HG03558 (cell line): ENCODE measurements around the gene GRIN2D.
"Not testable (repeated sequence)": the region's sequence is repeated elsewhere in the genome, so short reads cannot be mapped to it uniquely, and the experiment has no call there.

Experiments used
- ATAC-seq: cut with Tn5 transposase; IDR thresholded peaks from one replicate; pipeline ENCODE4 v1.9.1; 2021; ENCODE audit warnings: moderate number of reproducible peaks; ENCODE audit not compliant: unreplicated experiment; ENCODE audit errors: extremely low read depth

Gene GRIN2D

GRCh38 chr19:48370955-48371354, 22.5 kb upstream of the GRIN2D start:
- ATAC-seq: no peak

- no peak for ATAC-seq
These were observed 22.1 kb upstream of the GRIN2D start for GRCh38 chr19:48371367-48371766.

DNA sequence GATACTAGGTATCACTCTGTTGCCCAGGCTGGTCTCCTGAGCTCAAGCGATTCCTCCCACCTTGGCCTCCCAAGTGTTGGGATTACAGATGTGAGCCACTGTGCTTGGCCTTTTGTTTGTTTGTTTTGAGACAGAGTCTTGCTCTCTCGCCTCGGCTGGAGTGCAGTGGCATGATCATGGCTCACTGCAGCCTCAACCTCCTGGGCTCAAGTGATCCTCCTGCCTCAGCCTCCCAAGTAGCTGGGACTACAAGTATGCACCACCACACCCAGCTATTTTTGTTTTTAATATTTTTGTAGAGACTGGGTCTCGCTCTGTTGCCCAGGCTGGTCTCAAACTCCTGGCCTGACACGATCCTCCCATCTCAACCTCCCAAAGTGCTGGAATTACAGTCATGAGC, 21.7 kb upstream of the GRIN2D start:
- not testable (repeated sequence) for ATAC-seq

DNA sequence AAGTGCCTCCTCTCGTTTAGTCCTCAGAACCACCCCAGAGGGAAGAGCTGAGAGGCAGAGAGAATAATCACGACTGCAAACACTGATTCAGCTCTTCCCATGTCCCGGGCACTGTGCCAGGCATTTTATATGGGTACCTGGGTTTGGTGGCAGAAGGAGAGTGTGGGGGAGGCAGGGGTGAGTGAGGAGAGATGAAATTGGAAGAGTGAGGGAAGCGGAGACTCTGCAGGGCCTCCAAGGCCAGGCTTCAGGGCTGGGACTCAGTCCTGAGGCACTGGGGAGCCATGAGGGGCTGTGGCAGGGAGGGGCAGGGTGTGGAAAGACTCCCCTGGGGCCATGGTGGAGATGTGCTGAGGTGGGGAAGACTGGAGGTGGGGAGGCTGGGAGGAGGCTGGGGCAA, 20.6 kb upstream of the GRIN2D start:
- ATAC-seq: no peak

DNA sequence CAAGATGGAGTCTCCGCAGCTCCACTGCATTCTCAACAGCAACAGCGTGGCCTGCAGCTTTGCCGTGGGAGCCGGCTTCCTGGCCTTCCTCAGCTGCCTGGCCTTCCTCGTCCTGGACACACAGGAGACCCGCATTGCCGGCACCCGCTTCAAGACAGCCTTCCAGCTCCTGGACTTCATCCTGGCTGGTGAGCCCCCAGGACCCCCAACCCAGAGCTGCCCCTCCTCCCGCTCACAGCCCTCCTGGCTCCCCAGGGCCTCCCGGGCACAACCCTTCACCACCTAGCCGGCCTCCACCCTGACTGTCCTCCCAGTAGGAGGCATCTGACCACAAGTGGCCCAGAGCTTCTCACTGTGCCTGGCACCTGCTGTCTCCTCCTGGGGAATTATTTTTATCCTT, 19.9 kb upstream of the GRIN2D start:
- ATAC-seq: no peak

GRCh38 chr19:48378194-48378570, 15.3 kb upstream of the GRIN2D start:
- no peak for ATAC-seq

DNA sequence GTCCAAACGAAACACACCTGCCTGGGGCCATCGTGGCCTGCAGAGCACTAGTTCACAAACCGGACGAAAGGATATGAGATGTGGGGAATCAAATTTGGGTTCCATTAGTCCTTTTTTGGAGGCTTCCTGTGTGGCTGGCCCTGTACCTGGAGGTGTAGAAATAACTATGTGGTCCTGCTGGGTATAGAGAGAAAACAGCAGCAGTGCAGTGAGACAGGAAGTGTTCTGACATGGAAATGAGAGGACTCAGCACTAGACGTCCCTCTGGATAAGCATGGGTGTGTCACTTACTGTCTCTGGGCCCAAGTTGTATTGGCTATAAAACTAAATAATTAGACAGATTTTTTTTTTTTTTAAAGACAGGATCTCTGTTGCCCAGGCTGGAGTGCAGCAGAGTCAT, 14.4 kb upstream of the GRIN2D start:
- no peak for ATAC-seq

DNA sequence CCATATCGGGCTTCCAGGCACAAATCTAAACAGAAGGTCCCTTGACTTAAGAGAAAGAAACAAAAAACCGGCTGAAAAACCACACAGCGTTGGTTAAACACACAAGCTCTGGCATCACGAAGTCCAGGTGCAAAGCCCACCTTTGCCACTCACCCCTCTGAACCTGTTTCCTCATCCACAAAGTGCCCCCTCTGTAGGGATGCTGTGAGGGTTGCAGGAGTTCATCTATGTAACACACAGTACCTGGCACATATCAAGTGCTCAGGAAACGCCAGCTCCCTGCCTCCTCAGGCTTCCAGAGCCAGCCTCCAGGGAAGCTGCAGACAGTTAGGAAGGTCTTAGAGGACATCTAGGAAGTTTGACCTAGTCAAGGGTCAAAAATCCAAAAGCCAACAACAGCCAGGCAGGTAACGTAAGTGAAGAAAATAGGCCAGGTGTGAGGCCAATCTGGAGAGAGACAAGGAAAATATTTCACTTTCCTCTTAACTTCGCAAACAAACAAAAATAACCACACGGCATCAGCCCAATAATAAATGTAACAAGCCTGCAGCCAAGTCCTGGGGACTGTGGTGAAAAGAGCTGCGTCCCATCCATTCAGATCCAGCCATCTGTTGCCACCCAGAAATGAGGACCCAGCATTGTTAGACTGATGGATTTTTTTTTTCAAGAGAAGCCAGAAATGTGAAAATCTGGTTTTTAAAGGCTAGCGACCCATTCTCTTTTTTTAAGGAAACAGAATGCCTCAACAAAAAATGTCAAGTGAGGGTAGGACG, 12.1 kb upstream of the GRIN2D start:
- ATAC-seq: no peak

- ATAC-seq: no peak
These were observed 11.2 kb upstream of the GRIN2D start for GRCh38 chr19:48382286-48382685.

- no peak for ATAC-seq
These were observed 7.9 kb upstream of the GRIN2D start for GRCh38 chr19:48385461-48386087.

- no peak for ATAC-seq
These were observed 6.5 kb upstream of the GRIN2D start for GRCh38 chr19:48386981-48387380.

- ATAC-seq: no peak
These were observed 3.0 kb upstream of the GRIN2D start for GRCh38 chr19:48390188-48391099.

GRCh38 chr19:48391100-48392005, 2.1 kb upstream of the GRIN2D start, which contains the start of gene KDELR1:
KDELR1 (minus strand) TSS chr19:48391551; CDS start chr19:48391358, 193 bp downstream.
- ATAC-seq: no peak

DNA sequence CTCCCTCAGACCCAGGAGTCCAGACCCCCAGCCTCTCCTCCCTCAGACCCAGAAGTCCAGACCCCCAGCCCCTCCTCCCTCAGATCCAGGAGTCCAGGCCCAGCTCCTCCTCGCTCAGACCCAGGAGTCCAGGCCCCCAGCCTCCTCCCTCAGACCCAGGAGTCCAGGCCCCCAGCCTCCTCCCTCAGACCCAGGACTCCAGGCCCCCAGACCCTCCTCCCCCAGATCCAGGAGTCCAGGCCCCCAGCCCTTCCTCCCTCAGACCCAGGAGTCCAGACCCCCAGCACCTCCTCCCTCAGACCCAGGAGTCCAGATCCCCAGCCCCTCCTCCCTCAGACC, 1.5 kb upstream of the GRIN2D start:
- not testable (repeated sequence) for ATAC-seq

DNA sequence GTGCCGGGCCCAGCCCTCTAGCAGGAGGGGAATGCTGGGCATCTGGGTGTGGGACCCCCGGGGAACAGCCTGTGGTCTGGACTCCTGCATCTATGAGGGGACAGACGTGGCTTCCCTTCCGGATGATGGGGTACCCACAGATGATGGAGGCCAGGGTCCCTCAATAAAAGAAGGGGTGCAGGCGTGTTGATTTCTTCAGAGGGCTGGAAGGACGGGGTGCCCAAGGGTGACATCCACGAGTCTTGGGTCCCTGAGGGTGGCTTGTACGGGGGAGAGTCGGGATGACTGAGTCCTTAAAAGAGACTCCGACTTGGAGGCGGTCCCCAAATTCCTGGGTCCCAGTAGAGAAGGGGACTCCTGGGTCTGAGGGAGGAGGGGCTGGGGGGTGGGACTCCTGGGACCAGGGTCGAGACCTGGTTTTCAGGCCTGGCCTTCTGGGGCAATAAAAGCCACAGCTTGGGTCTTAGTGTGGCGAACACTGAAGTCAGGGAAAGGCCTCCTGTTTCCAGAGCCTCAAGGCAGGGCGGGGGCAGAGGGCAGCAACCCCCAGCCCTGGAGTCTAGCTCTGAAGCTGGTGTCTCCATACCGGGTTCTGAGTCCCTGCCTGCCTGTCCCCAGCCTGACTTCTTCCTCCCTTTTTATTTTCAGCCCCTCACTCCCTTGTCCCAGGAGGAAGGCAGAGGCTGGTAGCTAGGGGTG, 459 bp upstream of the GRIN2D start:
- no peak for ATAC-seq

DNA sequence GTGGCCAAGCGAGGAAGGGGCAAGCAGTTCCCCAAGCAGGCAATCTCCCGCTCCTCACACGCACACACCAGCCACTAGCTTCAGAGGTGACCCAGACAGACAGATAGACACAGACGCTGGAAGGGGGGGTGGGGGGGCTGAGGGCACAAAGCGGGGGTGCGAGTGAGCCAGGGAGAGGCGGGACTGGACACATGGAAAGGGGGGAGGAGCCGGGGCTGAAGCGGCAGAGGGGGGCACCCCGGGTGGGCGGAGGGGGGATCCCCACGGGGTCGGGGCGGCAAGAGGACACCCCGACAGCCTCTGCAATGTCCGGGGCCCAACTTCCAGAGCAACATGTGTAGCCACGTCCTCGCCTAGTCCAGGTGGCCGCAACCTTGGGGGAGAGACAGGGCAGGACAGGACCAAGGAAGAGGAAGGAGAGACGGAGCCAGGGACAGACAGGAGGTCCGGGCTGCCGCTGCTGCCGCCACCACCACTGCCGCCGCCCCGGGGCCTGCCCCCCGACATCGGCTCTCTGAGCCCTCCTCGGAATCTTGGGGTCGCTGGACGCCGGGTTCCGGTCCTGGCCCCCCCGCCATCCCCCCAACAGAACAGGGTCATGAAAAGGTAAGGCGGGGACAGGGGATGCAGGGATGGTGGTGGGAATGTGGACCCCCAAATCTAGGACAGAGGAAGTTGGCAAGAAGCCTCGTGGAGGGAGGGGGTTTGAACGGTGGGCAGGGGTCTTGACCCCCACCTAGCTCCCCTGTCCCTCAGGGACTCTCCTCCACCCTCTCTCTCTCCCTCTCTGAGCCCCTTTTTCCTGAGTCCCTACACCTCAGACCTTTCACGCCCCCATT, 1.1 kb downstream of the GRIN2D start:
- no peak for ATAC-seq

DNA sequence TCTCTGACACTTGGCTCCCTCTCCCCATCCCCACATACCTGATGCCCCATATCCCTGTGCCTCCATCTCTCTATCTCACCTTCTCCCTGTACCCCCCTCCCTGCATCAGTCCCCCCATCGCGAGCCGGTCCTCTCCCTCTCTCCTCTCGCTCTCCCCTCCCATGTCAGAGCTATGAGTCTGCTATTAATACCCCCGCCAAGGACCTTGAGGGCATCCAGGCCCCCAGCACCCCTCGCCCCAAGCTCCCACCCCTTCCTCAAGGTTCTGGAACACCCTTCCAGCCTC, 1.6 kb downstream of the GRIN2D start:
- ATAC-seq: no peak

DNA sequence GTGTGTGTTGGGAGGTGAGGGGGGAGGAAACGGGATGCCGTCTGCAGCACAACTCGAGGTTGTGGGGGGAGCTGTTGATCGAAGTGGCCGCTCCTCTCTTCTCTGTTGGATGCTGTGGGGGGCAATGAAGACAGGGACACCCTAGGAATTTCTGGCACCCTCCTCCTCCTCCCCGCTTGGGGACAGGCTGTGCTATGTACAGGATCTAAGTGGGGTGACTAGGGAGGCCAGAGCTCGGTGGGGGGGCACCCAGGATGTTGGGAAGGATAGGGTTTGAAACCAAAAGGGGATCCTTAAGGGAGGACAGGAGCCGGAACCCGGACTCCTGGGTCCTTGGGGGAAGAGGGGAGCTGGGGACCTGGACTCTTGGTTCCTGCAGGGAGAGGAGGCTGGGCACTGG, 2.0 kb downstream of the GRIN2D start:
- no peak for ATAC-seq
